Activated gamma-delta T cell treated with Interleukin-2 at 50 U/mL for 16 hours (primary cell): ENCODE results near the gene STRIP2.
"Not testable (repeated sequence)": the region's sequence is repeated elsewhere in the genome, so short reads cannot be mapped to it uniquely, and the experiment has no call there.

Source experiments
- DNase-seq: peaks from one replicate; pipeline ENCODE4 v3.0.0-alpha.2; 2020

The STRIP2 gene

DNA sequence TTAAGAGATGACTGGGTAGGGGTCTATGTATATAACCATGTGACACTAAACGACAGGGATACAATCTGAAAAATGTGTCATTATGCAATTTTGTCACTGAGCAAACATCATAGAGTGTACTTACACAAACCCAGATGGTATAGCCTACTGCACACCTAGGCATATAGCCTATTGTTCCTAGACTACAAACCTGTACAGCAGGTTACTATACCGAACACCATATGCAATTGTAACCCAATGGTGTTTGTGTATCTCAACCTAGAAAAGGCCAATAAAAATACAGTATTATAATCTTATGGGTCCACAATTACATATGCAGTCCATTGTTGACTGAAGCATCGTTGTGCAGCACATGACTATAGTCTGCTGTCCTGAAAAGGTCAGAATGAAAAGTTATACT lies 22.9 kb downstream of the STRIP2 start:
- no peak for DNase-seq

DNA sequence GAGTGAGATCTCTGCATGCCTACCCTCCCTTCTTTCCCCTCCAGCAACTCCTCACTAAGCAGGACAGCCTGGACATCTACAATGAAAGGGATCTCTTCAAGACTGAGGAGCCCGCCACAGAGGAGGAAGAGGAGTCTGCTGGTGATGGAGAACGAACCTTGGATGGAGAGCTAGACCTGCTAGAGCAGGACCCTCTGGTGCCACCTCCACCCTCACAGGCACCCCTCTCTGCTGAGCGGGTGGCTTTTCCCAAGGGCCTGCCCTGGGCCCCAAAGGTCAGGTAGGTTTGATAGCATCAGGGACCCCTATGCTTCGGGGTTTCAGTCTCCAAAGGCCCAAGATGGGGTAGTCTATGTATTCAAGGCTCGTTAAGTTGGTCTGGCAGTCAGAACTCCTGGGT lies 23.9 kb downstream of the STRIP2 start:
- no peak for DNase-seq

- DNase-seq: no peak
Observed at GRCh38 chr7:129461809-129462208, 27.6 kb downstream of the STRIP2 start.

GRCh38 chr7:129462420-129462819 lies 28.2 kb downstream of the STRIP2 start:
- DNase-seq: no peak

DNA sequence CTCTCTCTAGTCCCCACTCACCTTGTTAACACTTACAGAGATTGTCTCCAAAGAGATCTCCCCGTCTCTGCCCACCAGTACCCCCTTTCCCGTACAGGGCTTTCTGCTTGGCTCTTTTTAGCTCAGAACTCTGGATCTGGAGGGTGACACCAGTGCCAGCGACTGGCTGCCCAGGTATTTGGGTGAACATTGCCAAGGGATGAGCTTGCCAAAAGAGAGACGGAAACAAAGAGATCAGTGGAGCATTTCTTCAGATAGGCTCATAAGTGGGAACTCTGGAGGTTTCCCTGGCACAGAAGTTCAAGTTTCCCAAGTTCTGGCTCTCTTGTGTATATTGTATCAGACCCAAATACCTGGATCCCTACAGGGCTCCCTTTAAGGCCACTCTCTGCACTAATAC lies 30.0 kb downstream of the STRIP2 start:
- DNase-seq: no peak

DNA sequence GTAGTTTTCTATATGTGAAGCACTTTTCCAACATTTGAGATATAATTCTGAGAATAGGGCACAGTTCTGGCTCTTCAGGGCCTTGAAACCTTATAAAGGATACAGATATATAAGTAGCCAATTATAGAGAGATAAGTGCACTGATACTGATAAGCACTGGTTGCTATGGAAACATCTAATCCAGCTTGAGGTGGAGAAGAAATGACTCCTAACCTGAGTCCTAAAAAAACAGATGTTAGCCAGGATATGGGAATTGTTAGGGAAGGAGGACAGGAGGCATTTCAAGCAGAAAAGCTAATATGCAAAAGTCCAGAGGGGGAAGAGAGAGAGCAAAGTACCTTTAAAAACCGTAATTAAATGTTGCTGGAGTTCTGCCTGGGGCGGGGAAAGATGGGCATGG lies 30.8 kb downstream of the STRIP2 start:
- no peak for DNase-seq

DNA sequence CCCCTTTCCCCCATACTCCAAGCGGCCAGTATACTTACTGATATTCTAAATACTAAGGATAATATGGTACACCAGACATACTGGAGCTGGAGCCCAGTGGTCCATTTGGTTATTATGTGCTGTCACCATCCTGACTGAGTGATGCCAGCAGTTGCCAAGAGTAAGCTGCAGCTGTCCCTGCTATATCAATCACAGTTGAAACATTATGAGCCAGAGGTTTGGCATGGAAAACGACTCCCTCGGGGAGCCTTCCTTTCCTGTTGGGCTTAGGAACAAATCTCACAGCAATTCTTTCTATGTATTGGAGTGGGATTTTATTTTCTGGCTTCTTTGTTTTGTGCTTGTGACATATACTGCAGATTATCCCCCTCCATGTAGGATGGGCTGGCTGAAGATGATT lies 32.6 kb downstream of the STRIP2 start:
- no peak for DNase-seq

DNA sequence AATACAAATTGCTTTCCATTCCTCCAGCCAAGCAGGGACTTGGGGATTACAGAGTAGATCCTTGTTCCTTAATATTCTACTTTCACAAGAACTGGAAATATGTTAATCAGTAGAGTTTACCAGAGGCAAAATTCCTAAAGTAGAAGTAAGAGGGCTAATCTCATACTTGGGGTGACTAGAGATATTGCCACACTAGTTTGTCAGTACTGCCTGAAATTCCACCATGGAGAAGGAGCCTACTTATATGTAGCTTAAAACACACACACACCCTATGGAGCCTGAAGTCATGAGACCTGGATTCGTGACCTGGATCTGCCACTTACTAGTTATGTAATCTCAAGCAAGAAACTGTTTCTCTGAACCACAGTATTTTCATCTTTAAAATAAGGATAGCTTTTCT lies 33.9 kb downstream of the STRIP2 start:
- no peak for DNase-seq

DNA sequence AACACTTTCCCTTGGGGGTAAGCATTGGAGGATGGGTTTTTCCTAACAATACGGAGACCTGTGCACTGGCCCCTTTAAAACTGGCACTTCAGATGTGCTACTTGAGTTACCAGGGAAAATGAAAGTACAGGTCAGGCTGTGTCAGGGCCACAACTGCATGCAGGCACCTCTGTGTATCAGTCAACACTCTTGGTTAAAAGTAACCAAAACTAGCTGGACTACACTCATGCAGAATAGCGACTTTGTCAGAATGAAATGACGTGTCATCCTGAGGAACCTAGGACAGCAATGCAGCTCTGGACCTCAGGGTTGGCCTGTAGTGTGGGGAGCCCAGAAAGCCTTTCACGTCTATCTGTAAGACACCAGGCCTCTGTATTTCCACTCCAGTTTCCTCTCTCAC lies 34.3 kb downstream of the STRIP2 start:
- DNase-seq: no peak

GRCh38 chr7:129469930-129470329 lies 35.7 kb downstream of the STRIP2 start:
- DNase-seq: no peak

GRCh38 chr7:129470411-129470810 lies 36.2 kb downstream of the STRIP2 start:
- no peak for DNase-seq

- DNase-seq: no peak
Observed at GRCh38 chr7:129471402-129471827, 37.2 kb downstream of the STRIP2 start.

- not testable (repeated sequence) for DNase-seq
Observed at GRCh38 chr7:129475931-129476330, 41.7 kb downstream of the STRIP2 start.

DNA sequence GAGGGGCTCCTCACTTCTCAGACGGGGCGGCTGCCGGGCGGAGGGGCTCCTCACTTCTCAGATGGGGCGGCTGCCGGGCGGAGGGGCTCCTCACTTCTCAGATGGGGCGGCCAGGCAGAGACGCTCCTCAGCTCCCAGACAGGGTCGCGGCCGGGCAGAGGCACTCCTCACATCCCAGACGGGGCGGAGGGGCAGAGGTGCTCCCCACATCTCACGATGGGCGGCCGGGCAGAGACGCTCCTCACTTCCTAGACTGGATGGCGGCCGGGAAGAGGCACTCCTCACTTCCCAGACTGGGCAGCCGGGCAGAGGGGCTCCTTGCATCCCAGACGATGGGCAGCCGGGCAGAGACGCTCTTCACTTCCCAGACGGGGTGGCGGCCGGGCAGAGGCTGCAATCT lies 42.2 kb downstream of the STRIP2 start:
- DNase-seq: not testable (repeated sequence)

DNA sequence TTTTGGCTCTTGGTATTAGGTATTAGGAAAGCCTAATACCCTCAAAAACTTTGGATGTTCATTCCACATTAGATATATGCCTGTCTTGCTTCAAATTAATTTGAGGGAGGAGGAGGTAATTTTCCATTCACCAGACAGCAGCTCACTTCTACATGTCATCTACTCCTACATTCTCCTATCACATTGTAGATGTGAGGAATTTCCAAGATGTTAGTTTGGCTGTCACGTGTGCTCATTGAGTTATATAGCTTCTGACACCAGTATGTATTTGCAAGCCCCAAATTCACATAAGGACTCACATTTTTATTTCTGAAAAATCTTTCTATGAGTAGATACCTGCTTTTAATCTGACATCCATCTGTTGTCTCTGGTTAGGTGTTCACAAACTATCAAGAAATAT lies 45.6 kb downstream of the STRIP2 start:
- no peak for DNase-seq

DNA sequence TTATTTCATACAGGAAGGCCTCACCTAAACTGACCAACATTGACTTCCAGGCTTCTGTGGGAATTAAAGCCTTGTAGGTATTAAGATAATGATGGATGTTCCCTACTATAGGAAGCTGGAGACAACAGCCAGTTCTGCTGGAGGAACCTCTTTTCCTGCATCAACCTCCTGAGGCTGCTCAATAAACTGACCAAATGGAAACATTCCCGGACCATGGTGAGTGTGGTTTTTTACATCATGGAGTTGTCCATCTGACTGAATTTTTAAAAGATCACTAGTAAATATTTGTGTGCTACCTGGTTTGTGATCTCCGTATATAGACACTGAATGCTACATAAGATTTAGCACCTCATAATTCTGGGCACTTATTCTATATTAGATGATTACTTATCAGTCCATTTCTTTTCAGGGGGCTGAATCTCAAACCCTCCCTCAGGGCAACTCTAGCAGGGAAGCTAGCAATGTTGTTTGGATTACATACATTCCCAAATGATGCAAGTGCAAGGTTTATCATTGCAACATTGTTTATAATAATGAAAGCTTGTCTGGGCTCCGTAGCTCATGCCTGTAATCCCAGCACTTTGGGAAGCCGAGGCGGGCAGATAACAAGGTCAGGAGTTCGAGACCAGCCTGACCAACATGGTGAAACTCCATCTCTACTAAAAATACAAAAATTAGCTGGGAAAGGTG lies 46.6 kb downstream of the STRIP2 start:
- no peak for DNase-seq

GRCh38 chr7:129481376-129481775 lies 47.1 kb downstream of the STRIP2 start:
- not testable (repeated sequence) for DNase-seq

- no peak for DNase-seq
Observed at GRCh38 chr7:129482781-129483180, 48.5 kb downstream of the STRIP2 start.

- DNase-seq: no peak
Observed at GRCh38 chr7:129489491-129489890, 55.3 kb downstream of the STRIP2 start.

DNA sequence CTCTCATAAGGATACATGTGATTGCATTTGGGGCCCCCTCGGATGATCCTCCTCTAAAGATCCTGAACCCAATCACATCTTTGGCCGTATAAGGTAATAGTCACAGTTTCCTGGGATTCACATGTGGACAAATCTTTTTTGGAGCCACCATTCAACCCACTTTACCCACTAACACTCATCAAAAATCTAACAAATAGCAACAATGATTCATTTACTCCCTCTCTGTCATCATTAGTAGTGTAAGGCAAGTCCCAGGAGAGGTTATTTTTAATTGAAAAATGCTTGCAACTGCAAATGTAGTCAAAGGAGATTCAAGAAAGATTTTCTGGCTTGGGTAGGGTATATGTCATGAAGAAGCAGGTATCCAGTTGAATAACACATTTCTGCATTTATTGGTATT lies 58.2 kb downstream of the STRIP2 start:
- no peak for DNase-seq

- DNase-seq: no peak
Observed at GRCh38 chr7:129493555-129493954, 59.3 kb downstream of the STRIP2 start.

- no peak for DNase-seq
Observed at GRCh38 chr7:129494041-129494440, 59.8 kb downstream of the STRIP2 start.

DNA sequence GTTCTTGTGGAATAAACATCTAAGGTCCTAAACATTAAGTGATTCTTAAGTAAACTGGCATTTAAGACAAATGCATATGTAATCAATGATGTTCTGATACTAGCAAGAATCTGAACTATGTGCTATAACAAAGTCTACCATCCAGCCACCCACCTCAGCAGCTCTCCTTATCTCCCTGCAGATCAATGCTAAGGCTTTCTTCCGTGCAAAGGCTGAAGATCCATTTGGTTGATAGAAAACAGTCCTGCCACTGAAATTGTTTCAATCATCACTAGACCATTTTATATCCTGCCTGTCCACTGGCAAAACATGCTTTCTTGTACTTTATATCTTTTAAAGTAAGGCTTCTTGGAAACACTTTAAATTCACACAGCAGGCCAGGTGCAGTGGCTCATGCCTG lies 61.8 kb downstream of the STRIP2 start:
- no peak for DNase-seq

DNA sequence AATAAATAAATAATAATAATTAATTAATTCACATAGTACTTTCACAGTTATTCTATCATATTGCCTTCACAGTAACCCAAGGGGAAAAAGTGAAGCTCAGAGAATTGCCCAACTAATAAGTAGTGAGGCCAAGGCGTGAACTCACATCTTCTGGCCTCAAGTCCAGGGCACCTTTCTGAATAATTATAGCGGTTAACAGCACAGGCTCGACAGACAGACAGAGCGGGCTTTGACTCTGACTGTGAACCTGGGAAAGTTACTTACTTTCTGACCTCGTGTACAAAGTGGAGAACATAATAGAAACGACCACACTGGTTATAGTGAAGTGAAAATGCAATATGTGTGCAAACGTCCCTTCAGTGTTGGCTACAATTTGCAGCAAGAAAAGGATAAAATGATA lies 62.4 kb downstream of the STRIP2 start:
- no peak for DNase-seq

DNA sequence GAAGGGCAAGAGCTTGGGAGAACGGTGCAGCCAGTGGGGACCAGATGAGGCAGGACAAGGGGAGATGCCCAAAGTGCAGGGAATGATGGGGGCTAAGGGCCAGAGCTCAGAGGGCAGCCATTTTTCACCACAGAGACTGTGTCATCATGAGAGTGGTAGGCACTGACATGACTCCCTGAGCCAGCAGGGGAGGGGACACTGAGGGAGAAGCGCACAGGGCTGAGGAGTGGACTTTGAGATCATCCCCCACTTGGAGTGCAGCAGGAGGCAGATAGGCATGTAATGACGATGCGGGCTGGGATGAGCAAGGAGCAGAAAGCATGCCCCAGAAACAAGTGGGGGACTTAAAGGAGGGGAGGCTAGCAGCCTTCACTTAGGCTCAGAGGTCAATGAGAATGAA lies 62.9 kb downstream of the STRIP2 start:
- no peak for DNase-seq

DNA sequence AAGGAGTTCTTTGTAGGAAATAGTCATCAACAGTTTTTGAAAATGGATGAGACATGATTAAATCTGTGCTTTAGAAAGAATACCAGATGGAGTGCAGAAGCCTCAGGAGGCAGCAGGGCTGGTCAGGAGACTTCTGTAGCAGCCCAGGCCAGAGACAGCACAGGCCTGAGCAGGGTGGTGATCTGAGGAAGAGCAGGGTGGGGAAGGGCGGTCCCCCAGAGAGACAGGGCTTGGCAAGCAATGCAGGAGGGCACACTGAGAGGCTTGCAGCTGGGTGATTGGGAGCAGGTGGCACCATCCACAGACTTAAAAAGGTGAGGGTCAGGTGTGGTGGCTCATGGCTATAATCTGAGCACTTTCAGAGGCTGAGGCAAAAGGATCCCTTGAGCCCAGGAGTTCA lies 63.8 kb downstream of the STRIP2 start:
- no peak for DNase-seq
